NCI-H2029 (cell line): ENCODE results near the gene MAP2K7.
"Not testable (repeated sequence)": the region's sequence is repeated elsewhere in the genome, so short reads cannot be mapped to it uniquely, and the experiment has no call there.

ENCODE experiments used
- DNase-seq: peaks from one replicate; lab custom pipeline; 2025; lab: John Stamatoyannopoulos, UW

Gene MAP2K7

GRCh38 chr19:7903244-7904073 is at the start of gene MAP2K7:
MAP2K7 (plus strand) TSS chr19:7903877; CDS start chr19:7903945, 68 bp downstream.
- DNase-seq, result peak; percentile 99

GRCh38 chr19:7855426-7856108 is 48.1 kb upstream of the MAP2K7 start:
- no peak for DNase-seq

GRCh38 chr19:7856109-7856591 is 47.5 kb upstream of the MAP2K7 start:
- DNase-seq, result no peak

GRCh38 chr19:7856679-7857663 is 46.7 kb upstream of the MAP2K7 start:
- no peak for DNase-seq

DNA sequence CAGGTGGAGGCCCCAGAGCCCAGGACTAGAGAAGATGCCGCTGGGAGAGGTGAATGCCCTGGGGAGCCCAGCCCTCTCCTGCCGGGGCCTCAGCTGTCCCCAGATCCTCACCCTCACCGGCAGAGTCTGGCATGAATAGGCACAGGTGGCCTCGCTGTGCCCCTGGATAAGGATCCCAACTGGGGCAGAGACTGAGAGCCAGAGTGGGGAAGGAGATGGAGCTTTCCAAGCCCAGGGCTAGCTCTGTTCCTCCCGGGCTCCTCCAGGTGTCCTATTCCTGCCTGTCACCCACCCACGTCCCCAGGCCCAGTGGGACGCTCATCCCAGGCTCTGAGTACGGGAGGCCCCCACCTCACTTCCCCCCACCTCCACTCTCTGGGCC is 46.0 kb upstream of the MAP2K7 start:
- DNase-seq, result no peak

DNA sequence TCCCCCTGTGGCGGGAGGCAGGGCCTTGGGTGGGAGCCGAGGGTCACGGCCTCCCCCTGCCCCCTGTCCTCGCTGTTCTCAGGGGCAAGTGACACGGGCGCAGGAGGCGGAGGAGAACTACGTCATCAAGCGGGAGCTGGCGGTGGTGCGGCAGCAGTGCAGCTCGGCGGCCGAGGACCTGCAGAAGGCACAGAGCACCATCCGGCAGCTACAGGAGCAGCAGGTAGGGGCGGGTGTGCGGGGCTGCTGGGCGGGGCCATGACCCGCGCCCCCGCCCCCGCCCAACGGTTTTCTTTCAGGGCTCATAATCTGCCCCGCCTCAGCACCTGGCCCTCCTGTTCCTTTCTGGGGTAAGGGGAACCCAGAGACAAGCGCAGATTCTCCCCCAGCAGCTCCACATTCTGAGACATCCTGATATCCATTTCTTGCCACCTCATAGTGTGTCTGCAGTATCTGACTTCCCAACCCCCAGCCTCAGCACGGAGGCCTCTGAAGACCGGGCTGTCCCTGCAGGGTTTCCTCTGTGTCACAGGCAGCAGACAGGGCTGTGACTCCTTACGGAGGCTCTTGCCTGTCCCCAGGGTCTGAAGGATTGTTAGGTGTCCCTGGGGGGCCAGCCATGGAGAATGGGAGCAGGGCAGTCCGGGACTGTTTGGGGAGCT is 45.4 kb upstream of the MAP2K7 start:
- no peak for DNase-seq

DNA sequence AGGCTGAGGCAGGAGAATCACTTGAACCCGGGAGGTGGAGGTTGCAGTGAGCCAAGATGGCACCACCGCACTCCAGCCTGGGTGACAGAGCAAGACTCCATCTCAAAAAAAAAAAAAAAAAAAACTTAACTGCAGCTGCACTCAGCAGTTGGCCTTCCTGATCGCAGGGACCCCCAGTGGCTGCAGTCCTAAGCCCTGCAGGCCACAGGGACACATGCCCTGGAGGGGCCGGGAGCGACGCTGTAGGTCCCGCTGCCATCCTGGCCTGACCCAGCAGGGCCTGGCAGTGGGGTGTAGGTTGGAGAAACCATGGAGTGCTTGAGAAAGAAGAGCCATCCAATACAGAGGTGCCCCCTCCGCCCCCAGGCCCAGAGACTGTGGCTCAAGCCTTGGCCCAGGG is 44.6 kb upstream of the MAP2K7 start:
- DNase-seq, result not testable (repeated sequence)

DNA sequence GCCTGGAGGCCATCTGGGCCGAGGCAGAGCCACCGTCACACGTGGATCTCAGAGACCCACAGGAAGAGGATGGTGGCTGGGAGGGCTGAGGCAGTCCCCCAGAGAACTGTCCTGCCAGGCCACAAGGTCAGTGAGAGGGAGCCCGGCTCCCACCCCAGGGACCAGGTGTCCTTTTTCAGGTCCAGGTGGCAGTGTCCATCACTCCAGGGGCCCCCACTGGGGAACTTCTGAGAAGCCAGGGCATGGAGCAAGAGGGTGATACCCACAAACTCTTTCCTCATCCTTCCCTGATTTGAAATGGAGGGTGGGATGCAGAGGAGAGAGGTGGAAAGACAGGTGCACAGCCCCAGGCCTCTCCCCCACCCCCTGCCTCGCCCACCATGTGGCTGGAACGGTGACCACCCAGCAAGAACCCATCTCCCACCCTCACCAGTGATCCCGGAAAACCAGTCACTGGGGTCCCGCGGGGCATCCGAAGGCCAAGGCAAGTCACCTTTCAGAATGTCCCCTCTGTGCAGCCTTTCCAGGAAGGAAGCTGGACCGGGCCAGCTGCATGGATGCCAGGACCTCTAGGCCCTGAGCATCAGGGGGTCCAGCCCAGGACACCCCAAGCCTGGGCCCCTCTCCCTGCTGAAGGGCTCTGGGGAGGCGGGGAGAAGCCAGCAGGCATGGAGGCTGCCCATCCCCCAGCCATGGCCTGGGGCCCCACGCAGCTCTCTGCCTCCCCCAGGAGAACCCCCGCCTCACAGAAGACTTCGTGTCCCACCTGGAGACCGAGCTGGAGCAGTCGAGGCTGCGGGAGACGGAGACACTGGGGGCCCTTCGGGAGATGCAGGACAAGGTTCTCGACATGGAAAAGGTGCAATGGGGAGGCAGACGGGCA is 43.6 kb upstream of the MAP2K7 start:
- no peak for DNase-seq

DNA sequence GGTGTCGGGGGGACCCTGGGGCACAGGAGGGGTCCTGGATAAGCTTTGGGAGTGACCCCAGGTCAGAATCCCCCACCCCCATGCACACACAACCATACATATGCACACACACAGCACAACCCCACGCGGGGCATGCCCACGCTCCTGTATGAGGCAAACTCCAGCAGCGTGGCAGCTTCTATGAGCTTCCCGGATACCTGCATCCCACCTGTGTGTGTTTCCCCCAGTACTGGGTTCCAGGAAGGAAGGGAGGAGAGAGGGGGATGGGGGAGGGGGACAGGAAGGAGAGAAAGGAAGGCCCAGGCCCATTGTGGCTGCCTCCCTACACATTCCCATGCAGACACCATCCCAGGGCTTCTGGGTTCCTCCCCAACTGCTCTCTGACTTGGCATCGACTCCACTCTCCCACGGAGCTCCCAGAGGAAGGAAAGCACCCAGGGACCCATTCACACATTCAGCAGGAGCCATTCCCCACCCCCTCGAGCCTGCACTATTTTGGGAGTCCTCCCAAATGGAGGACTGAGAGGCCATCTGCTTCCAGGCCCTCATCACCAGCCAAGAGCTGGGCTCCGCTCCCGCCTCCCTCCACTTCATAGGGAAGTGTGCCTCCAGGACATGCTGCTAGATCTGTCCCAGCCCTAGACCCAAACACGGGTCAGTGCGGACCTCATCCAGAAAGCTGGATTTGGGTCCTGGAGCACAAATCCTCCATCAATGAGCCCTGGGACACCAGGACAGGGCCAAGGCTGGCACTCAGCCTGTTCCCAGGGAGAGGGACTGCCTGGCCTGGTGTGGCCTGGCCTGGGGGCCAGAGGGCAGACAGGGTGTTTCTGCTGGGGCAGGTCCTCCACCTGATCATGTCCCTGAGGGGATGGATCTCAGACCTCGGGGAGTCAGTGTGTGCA is 42.7 kb upstream of the MAP2K7 start:
- DNase-seq, result no peak

GRCh38 chr19:7861619-7862412 is 41.9 kb upstream of the MAP2K7 start:
- DNase-seq, result no peak

GRCh38 chr19:7862413-7862951 is 41.2 kb upstream of the MAP2K7 start:
- DNase-seq, result no peak

DNA sequence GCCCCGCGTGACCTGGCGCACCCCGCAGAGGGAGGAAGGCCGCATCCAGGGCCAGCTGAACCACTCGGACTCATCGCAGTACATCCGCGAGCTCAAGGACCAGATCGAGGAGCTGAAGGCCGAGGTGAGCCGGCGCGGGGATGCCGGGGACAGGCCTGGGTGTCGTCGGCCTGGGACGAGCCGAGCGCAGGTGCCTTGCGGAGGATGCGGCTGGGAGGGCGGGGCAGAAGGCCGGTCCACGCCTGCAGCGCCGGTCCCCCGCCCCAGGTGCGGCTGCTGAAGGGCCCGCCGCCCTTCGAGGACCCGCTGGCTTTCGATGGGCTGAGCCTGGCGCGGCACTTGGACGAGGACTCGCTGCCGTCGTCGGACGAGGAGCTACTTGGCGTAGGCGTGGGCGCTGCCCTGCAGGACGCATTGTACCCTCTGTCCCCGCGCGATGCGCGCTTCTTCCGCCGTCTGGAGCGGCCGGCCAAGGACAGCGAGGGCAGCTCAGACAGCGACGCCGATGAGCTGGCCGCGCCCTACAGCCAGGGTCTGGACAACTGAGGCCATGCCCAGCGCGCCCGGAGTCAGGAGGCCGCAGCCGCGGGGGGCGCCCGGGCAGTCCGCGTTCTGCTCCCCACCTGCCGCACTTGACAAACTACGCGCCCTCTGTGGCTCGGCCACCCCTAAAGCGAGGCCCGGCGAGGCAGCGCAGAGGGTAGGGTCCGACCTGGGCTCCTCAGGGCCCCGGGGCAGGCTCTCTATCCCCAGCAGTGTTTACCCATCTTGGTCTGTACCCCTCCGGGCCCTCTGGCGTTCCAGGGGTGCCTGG is 40.3 kb upstream of the MAP2K7 start:
- DNase-seq, result no peak

- DNase-seq, result no peak
Measured at GRCh38 chr19:7863971-7864689, 39.5 kb upstream of the MAP2K7 start.

DNA sequence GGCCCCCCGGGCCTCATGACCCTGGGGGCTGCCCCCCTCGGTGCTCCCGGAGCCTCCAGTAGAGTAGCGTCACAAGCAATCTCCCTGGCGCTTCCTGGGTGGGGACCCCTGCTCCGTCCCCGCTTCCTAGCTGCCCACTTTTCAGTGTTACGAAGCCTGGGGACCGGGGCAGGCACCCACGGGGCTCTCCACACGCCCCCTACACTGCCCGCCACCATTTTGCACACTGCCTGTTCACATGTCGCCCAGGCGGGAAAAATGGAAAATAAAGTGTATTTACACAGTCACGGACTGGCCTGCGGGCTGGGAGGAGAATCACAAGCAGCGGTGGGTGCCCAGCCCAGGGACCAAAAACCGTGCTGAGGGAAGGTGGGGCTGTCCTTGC is 39.0 kb upstream of the MAP2K7 start:
- no peak for DNase-seq

DNA sequence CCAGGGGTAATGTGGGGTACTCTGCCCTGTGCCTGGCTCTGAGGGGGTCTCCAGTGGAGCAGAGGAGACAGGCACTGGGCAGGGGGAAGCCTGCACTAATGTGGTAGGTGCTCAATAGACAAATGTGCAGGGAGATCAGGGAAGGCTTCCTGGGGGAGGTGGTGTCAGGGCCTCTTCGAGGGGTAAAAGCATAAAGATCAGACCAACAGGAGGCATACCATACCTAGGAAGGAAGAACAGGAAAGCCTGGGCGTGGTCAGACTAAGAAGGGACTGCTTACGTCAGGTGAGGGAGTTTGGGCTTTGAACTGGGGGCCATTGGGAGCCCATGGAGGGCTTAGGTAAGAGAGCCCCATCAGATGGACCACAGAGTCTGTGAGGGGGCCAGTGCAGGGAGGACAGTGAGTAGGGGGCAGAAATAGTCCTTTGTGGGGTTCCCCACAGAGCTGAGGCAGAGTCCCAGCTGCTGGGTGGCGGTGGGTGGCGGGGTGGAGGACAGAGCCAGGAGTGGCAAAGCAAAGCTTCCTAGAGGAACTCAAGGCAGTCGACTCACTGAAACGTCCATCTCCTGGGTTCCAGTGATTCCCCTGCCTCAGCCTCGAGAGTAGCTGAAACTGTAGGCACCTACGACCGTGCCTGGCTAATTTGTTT is 38.3 kb upstream of the MAP2K7 start:
- DNase-seq, result no peak

GRCh38 chr19:7866399-7867091 is 37.1 kb upstream of the MAP2K7 start:
- no peak for DNase-seq
